DMS114 treated with DMSO at 0.1 percent for 48 hours (cell line): Measurements from ENCODE around the gene C1GALT1C1.

Experiments
- DNase-seq: peaks from one replicate; lab custom pipeline; 2025; ENCODE audit not compliant: unreplicated experiment; lab: John Stamatoyannopoulos, UW

The C1GALT1C1 gene

GRCh38 chrX:120585702-120586101, 44.2 kb downstream of the C1GALT1C1 start:
- no peak for DNase-seq
